HG03066 (cell line): ENCODE measurements around the gene KRTAP10-6.
"Not testable (repeated sequence)": the region's sequence is repeated elsewhere in the genome, so short reads cannot be mapped to it uniquely, and the experiment has no call there.

Source experiments
- ATAC-seq: cut with Tn5 transposase; IDR thresholded peaks from one replicate; pipeline ENCODE4 v1.9.1; 2021; ENCODE audit warnings: low read depth; ENCODE audit not compliant: unreplicated experiment

KRTAP10-6 gene

GRCh38 chr21:44618504-44618903 is 26.2 kb upstream of the KRTAP10-6 start:
- ATAC-seq, result no peak

GRCh38 chr21:44617071-44617501 is 24.8 kb upstream of the KRTAP10-6 start:
- ATAC-seq, result no peak

GRCh38 chr21:44616591-44616926 is 24.3 kb upstream of the KRTAP10-6 start:
- ATAC-seq, result no peak

GRCh38 chr21:44615911-44616590 is 23.7 kb upstream of the KRTAP10-6 start:
- ATAC-seq, result no peak

GRCh38 chr21:44615466-44615865 is 23.2 kb upstream of the KRTAP10-6 start:
- ATAC-seq, result no peak

- no peak for ATAC-seq
Observed at GRCh38 chr21:44614961-44615391, 22.7 kb upstream of the KRTAP10-6 start.

- ATAC-seq, result no peak
Observed at GRCh38 chr21:44614161-44614631, 21.9 kb upstream of the KRTAP10-6 start.

- no peak for ATAC-seq
Observed at GRCh38 chr21:44613386-44614155, 21.3 kb upstream of the KRTAP10-6 start.

- no peak for ATAC-seq
Observed at GRCh38 chr21:44612669-44613229, 20.4 kb upstream of the KRTAP10-6 start.

GRCh38 chr21:44612029-44612486 is 19.8 kb upstream of the KRTAP10-6 start, which contains the start of gene KRTAP10-8:
TSS of gene KRTAP10-8 (plus strand) at chr21:44612079. CDS start at chr21:44612101, 22 bp downstream.
- no peak for ATAC-seq

- ATAC-seq, result no peak
Observed at GRCh38 chr21:44611551-44611950, 19.2 kb upstream of the KRTAP10-6 start.

- ATAC-seq, result not testable (repeated sequence)
Observed at GRCh38 chr21:44610157-44610843, 18.0 kb upstream of the KRTAP10-6 start.

GRCh38 chr21:44609193-44609592 is 16.9 kb upstream of the KRTAP10-6 start:
- no peak for ATAC-seq

GRCh38 chr21:44606495-44606894 is 14.2 kb upstream of the KRTAP10-6 start:
- ATAC-seq, result no peak

- ATAC-seq, result no peak
Observed at GRCh38 chr21:44603911-44604310, 11.6 kb upstream of the KRTAP10-6 start.

- no peak for ATAC-seq
Observed at GRCh38 chr21:44603109-44603875, 11.0 kb upstream of the KRTAP10-6 start.

GRCh38 chr21:44602463-44602850 is 10.2 kb upstream of the KRTAP10-6 start:
- ATAC-seq, result no peak

- ATAC-seq, result no peak
Observed at GRCh38 chr21:44601596-44602462, 9.5 kb upstream of the KRTAP10-6 start.

GRCh38 chr21:44601091-44601490 is 8.8 kb upstream of the KRTAP10-6 start:
- not testable (repeated sequence) for ATAC-seq
